Measurements from ENCODE around the gene MAMSTR.

MAMSTR gene

DNA sequence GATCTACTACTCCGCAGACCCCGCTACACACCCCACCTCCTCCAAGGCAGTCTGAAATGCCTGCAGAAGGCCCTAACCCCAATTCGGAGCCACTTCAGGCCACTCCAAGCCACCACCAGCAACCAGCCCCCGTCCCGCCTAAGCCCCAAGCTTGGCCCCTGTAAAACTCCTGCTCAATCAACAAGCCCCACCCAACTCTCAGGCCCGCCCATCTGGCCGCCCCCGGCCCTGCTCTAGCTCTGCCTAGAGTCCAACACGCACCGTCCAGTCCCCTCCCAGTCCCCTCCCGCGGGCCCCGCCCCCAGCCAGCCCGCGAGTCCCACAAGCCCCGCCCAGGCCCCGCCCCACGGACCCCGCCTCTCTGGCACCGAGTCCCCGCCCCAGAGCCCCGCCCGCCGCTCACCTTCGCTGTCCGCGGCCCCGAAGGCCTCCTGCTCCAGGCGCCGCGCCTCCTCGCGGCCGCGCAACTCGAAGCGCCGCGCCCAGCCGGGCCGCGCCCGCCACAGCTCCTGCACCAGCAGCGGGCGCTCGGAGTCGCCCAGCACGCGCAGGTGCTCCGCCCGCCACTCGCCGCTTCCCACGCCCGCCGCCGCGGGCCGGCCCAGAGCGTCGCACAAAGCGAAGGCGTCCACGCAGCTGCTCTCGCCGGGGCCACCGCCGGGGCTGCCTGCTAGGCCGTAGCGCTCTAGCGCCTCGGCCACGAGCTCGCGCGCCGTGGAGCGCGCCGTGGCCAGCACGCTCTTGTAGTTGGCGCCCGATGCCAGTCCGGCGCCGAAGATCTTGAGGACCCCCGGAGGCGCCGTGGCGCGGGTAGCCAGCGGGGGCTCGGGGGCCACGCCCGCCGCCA, 19.3 kb upstream of the MAMSTR start:
- Mint-ChIP-seq H3K36me3 (no peaks in the 10 kb centered on the region), H3K4me1 (peaks cover 10% of the 10 kb centered on the region), H3K27ac (no peak overlapping the region), H3K4me3 (peak overlapping the region; percentile 54), H3K27me3 (peaks cover 4% of the 10 kb centered on the region), H3K9me3 (peaks cover 1% of the 10 kb centered on the region)
- DNase-seq (ENCODE audit: low spot score in 2 of 2) = peak; percentile 75 to 78
- peak; percentile 89 for ATAC-seq (ENCODE audit: low read depth)

- Mint-ChIP-seq H3K27me3 (no peaks in the 10 kb centered on the region), H3K27ac (no peak overlapping the region), H3K36me3 (no peaks in the 10 kb centered on the region), H3K9me3 (peaks cover 1% of the 10 kb centered on the region), H3K4me3 (no peak overlapping the region), H3K4me1 (peaks cover 10% of the 10 kb centered on the region)
- DNase-seq (ENCODE audit: low spot score in 2 of 2) = no peak
- no peak for ATAC-seq (ENCODE audit: low read depth)
These were observed 18.0 kb upstream of the MAMSTR start for GRCh38 chr19:48737360-48737998.

- Mint-ChIP-seq H3K27ac (no peak overlapping the region), H3K27me3 (no peaks in the 10 kb centered on the region), H3K4me3 (no peak overlapping the region), H3K9me3 (peaks cover 1% of the 10 kb centered on the region), H3K36me3 (no peaks in the 10 kb centered on the region), H3K4me1 (peaks cover 6% of the 10 kb centered on the region)
- DNase-seq (ENCODE audit: low spot score in 2 of 2) = no peak
- no peak for ATAC-seq (ENCODE audit: low read depth)
These were observed 15.6 kb upstream of the MAMSTR start for GRCh38 chr19:48735031-48735615.

DNA sequence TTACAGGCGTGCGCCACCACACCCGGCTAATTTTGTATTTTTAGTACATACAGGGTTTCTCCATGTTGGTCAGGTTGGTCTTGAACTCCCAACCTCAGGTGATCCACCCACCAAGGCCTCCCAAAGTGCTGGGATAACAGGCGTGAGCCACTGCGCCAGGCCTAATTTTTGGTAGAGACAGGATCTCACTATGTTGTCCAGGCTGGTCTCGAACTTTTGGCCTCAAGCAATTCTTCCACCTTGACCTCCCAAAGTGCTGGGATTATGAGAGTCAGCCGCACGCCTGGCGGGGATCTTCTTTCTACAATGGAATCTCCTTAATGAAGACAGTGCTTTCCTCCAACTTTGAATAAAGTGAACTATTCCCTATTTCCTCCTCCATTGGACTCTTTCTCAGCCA, 15.1 kb upstream of the MAMSTR start:
- no peaks in the 10 kb centered on the region for H3K36me3 Mint-ChIP-seq
- ATAC-seq (ENCODE audit: low read depth) = no peak

GRCh38 chr19:48731452-48731851, 11.9 kb upstream of the MAMSTR start:
- H3K27ac Mint-ChIP-seq = no peak overlapping the region
- no peak for ATAC-seq (ENCODE audit: low read depth)
- H3K4me3 Mint-ChIP-seq = no peak overlapping the region
- no peak for DNase-seq (ENCODE audit: low spot score in 2 of 2)
- peaks cover 5% of the 10 kb centered on the region for H3K36me3 Mint-ChIP-seq
- no peaks in the 10 kb centered on the region for H3K27me3 Mint-ChIP-seq
- H3K4me1 Mint-ChIP-seq = peaks cover 3% of the 10 kb centered on the region
- H3K9me3 Mint-ChIP-seq = peaks cover 4% of the 10 kb centered on the region

More for the DNA sequence above, 15.1 kb upstream of the MAMSTR start:
- no peak overlapping the region for H3K4me3 Mint-ChIP-seq
- no peaks in the 10 kb centered on the region for H3K27me3 Mint-ChIP-seq
- DNase-seq (ENCODE audit: low spot score in 2 of 2) = no peak
- no peak overlapping the region for H3K27ac Mint-ChIP-seq
- H3K4me1 Mint-ChIP-seq = peaks cover 3% of the 10 kb centered on the region
- peaks cover 1% of the 10 kb centered on the region for H3K9me3 Mint-ChIP-seq

- Mint-ChIP-seq H3K27me3 (no peaks in the 10 kb centered on the region), H3K9me3 (peaks cover 12% of the 10 kb centered on the region), H3K4me1 (peaks cover 14% of the 10 kb centered on the region), H3K4me3 (no peak overlapping the region), H3K27ac (no peak overlapping the region), H3K36me3 (peaks cover 13% of the 10 kb centered on the region)
- no peak for DNase-seq (ENCODE audit: low spot score in 2 of 2)
- no peak for ATAC-seq (ENCODE audit: low read depth)
These were observed 9.6 kb upstream of the MAMSTR start for GRCh38 chr19:48728911-48729664.

DNA sequence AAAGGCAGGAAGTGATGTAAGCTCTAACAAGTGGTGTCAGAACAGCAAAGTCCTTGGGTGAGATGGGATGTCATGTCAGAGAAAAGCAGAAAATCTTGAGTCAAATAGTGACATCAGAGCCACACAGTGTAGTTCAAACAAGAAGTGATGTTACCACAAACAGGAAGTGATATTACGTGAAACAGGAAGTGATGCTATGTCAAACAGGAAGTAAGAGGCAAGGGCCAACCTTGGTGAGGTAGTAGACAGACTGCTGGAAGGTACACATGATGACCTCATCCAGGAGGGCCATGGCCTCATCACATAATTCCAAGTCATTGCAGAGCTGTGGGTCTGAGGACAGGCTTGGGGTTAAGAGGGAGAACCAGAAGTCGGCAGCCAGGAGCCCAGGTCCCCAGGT, 7.0 kb upstream of the MAMSTR start:
- peaks cover 13% of the 10 kb centered on the region for H3K36me3 Mint-ChIP-seq
- no peak overlapping the region for H3K4me3 Mint-ChIP-seq
- peak; percentile 82 for ATAC-seq (ENCODE audit: low read depth)
- DNase-seq (ENCODE audit: low spot score in 2 of 2) = peak in 1 of 2 donors; percentile 44
- H3K9me3 Mint-ChIP-seq = peaks cover 12% of the 10 kb centered on the region
- H3K27me3 Mint-ChIP-seq = no peaks in the 10 kb centered on the region
- peak overlapping the region; percentile 71 for H3K27ac Mint-ChIP-seq
- H3K4me1 Mint-ChIP-seq = peaks cover 14% of the 10 kb centered on the region

GRCh38 chr19:48724796-48725753, 5.5 kb upstream of the MAMSTR start:
- DNase-seq (ENCODE audit: low spot score in 2 of 2) (peak in 1 of 2 donors; percentile 66), ATAC-seq (ENCODE audit: low read depth) (peak; percentile 53)
- peak overlapping the region; percentile 43 for H3K4me3 Mint-ChIP-seq
- H3K36me3 Mint-ChIP-seq = peaks cover 13% of the 10 kb centered on the region
- peaks cover 18% of the 10 kb centered on the region for H3K4me1 Mint-ChIP-seq
- H3K27ac Mint-ChIP-seq = peak overlapping the region; percentile 75
- peaks cover 12% of the 10 kb centered on the region for H3K9me3 Mint-ChIP-seq
- no peaks in the 10 kb centered on the region for H3K27me3 Mint-ChIP-seq

DNA sequence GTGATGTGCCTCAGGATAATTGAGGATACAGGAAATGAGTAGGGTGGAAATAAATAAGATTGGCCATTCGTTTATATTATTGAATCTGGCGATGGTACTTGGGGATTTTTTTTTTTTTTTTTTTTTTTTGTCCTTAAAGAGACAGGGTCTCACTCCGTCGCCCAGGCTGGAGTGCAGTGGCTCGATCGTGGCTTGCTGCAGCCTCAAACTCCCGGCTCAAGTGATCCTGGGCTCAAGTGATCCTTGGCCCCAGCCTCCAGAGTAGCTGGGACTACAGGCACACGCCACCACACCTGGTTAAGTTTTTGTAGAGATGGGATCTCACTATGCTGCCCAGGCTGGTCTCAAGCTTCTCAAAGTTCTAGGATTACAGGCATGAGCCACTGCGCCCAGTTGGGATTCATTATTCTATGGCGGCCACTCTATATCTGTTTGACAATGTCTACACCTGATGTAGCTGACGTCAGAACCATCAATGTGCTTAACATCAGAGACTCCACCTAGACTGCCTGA, 2.7 kb upstream of the MAMSTR start:
- no peaks in the 10 kb centered on the region for H3K27me3 Mint-ChIP-seq
- H3K9me3 Mint-ChIP-seq = peaks cover 12% of the 10 kb centered on the region
- H3K4me3 Mint-ChIP-seq = no peak overlapping the region
- H3K4me1 Mint-ChIP-seq = peaks cover 18% of the 10 kb centered on the region
- H3K36me3 Mint-ChIP-seq = peaks cover 11% of the 10 kb centered on the region
- H3K27ac Mint-ChIP-seq = no peak overlapping the region
- ATAC-seq (ENCODE audit: low read depth) (no peak), DNase-seq (ENCODE audit: low spot score in 2 of 2) (no peak)

GRCh38 chr19:48720613-48721296, 1.2 kb upstream of the MAMSTR start:
- peak; percentile 81 for ATAC-seq (ENCODE audit: low read depth)
- peaks cover 7% of the 10 kb centered on the region for H3K9me3 Mint-ChIP-seq

GRCh38 chr19:48720251-48720612, 707 bp upstream of the MAMSTR start:
- Mint-ChIP-seq H3K4me1 (peaks cover 13% of the 10 kb centered on the region), H3K27ac (peak overlapping the region; percentile 96), H3K36me3 (peaks cover 5% of the 10 kb centered on the region), H3K9me3 (peaks cover 5% of the 10 kb centered on the region), H3K4me3 (peak overlapping the region; percentile 97), H3K27me3 (no peaks in the 10 kb centered on the region)
- DNase-seq (ENCODE audit: low spot score in 2 of 2) (no peak), ATAC-seq (ENCODE audit: low read depth) (peak; percentile 4)

More at GRCh38 chr19:48720613-48721296, 1.2 kb upstream of the MAMSTR start:
- peak overlapping the region; percentile 97 for H3K4me3 Mint-ChIP-seq
- H3K27me3 Mint-ChIP-seq = no peaks in the 10 kb centered on the region
- DNase-seq (ENCODE audit: low spot score in 2 of 2) = peak; percentile 77 to 81
- H3K27ac Mint-ChIP-seq = peak overlapping the region; percentile 96
- H3K4me1 Mint-ChIP-seq = peaks cover 12% of the 10 kb centered on the region
- peaks cover 6% of the 10 kb centered on the region for H3K36me3 Mint-ChIP-seq

GRCh38 chr19:48718711-48719231, 754 bp downstream of the MAMSTR start:
- peaks cover 12% of the 10 kb centered on the region for H3K4me1 Mint-ChIP-seq
- DNase-seq (ENCODE audit: low spot score in 2 of 2) (no peak), ATAC-seq (ENCODE audit: low read depth) (no peak)
- no peaks in the 10 kb centered on the region for H3K36me3 Mint-ChIP-seq
- H3K27me3 Mint-ChIP-seq = no peaks in the 10 kb centered on the region
- no peak overlapping the region for H3K27ac Mint-ChIP-seq
- H3K4me3 Mint-ChIP-seq = no peak overlapping the region
- no peaks in the 10 kb centered on the region for H3K9me3 Mint-ChIP-seq
